SK-N-SH (cell line): ENCODE data around the gene MAD2L2. TPM values are rescaled to one million over a fixed set of nuclear protein-coding genes. Genes with fewer than 3 reads are reported as not detected.

ENCODE experiments used
- CTCF ChIA-PET: fragments of 300-600, 350-600 bp; formaldehyde crosslinking; extraction: SDS; loops from one replicate; lab custom pipeline; 2021; lab: Yijun Ruan, JAX
- POLR2A ChIA-PET: fragments of 350-600 bp; sonication (Branson Sonifier 250); formaldehyde crosslinking; extraction: SDS; loops from one replicate; lab custom pipeline; 2020; ENCODE audit warnings: antibody characterized with exemption, inconsistent platforms; lab: Yijun Ruan, JAX
- DNase-seq: peaks from one replicate; pipeline ENCODE4 v3.0.0; 2012
- H2AFZ ChIP-seq: fragments of 200-600 bp; sonication (generic); 2 replicates; pipeline ENCODE4 v1.8.1; 2016; ENCODE audit warnings: antibody characterized with exemption, mild to moderate bottlenecking, low read depth
- H3F3A ChIP-seq: fragments of 200-600 bp; sonication (generic); replicated peaks from 2 replicates; pipeline ENCODE3; 2016; ENCODE audit warnings: antibody characterized with exemption, mild to moderate bottlenecking; ENCODE audit not compliant: insufficient read depth
- H3K27ac ChIP-seq, 2 experiments: fragments of 200-500 bp in 1 of 2; fragments of 200-600 bp in 1 of 2; sonication (Bioruptor generic) in 1 of 2; sonication (generic), shearing (Covaris generic) in 1 of 2; 2 replicates each; pipeline versions ENCODE4 v1.5.1 to v1.6.1; 2014 to 2016; ENCODE audit warnings: low read depth in 2 of 2, inconsistent platforms in 1 of 2, low read length in 1 of 2, mild to moderate bottlenecking in 1 of 2, mixed read lengths in 1 of 2
- H3K27me3 ChIP-seq: fragments of 200-600 bp; sonication (generic), shearing (Covaris generic); 2 replicates; pipeline ENCODE4 v1.6.1; 2016; ENCODE audit warnings: mixed run types; ENCODE audit not compliant: insufficient read depth
- H3K36me3 ChIP-seq, 2 experiments: fragments of 200-500 bp in 1 of 2; fragments of 200-600 bp in 1 of 2; sonication (Bioruptor generic) in 1 of 2; sonication (generic) in 1 of 2; replicated peaks in 1 of 2; 2 replicates each; pipeline versions ENCODE3 to v1.5.1; 2014 to 2016; ENCODE audit warnings: low read length in 1 of 2, mild to moderate bottlenecking in 1 of 2; ENCODE audit not compliant: insufficient read depth in 2 of 2, control insufficient read depth in 1 of 2
- H3K4me1 ChIP-seq, 2 experiments: fragments of 200-500 bp in 1 of 2; fragments of 200-600 bp in 1 of 2; sonication (Bioruptor generic) in 1 of 2; sonication (generic), shearing (Covaris generic) in 1 of 2; 2 replicates each; pipeline versions ENCODE4 v1.5.1 to v1.6.1; 2014 to 2016; ENCODE audit warnings: low read depth in 1 of 2, low read length in 1 of 2, mixed run types in 1 of 2; ENCODE audit not compliant: insufficient read depth in 2 of 2, control insufficient read depth in 1 of 2
- H3K4me2 ChIP-seq: fragments of 200-600 bp; sonication (generic), shearing (Covaris generic); 2 replicates; pipeline ENCODE4 v1.6.1; 2017; ENCODE audit warnings: mixed run types
- H3K4me3 ChIP-seq, 2 experiments: fragments of 200-500 bp in 1 of 2; fragments of 200-600 bp in 1 of 2; sonication (Bioruptor generic) in 1 of 2; sonication (generic), shearing (Covaris generic) in 1 of 2; 2 replicates each; pipeline versions ENCODE4 v1.5.1 to v1.8.1; 2014 to 2016; ENCODE audit warnings: low read depth in 2 of 2, inconsistent platforms in 1 of 2, low read length in 1 of 2, mild to moderate bottlenecking in 1 of 2, mixed read lengths in 1 of 2, moderate library complexity in 1 of 2
- H3K79me2 ChIP-seq: fragments of 200-600 bp; sonication (generic); 2 replicates; pipeline ENCODE4 v1.8.1; 2017; ENCODE audit warnings: mild to moderate bottlenecking; ENCODE audit not compliant: insufficient read depth
- H3K9ac ChIP-seq: fragments of 200-600 bp; sonication (generic); 2 replicates; pipeline ENCODE4 v1.6.1; 2017; ENCODE audit warnings: mixed run types
- H3K9me2 ChIP-seq: fragments of 200-600 bp; sonication (generic); 2 replicates; pipeline ENCODE4 v1.6.1; 2017; ENCODE audit warnings: mixed run types
- H3K9me3 ChIP-seq: fragments of 200-600 bp; sonication (generic); 2 replicates; pipeline ENCODE4 v1.6.1; 2017; ENCODE audit warnings: mixed run types, mild to moderate bottlenecking, moderate library complexity
- H4K20me1 ChIP-seq: fragments of 200-600 bp; sonication (generic); 2 replicates; pipeline ENCODE4 v1.6.1; 2017; ENCODE audit warnings: mild to moderate bottlenecking, mixed run types; ENCODE audit not compliant: insufficient read depth
- EP300 ChIP-seq, 2 experiments: IDR thresholded peaks; 2 replicates each; pipeline versions ENCODE4 v1.4.0 to v1.6.1; 2012; ENCODE audit warnings: borderline replicate concordance in 1 of 2, low read depth in 1 of 2, low read length in 1 of 2
- FOXJ3 ChIP-seq: sonication (generic); formaldehyde crosslinking; IDR thresholded peaks from 2 replicates; pipeline ENCODE4 v1.5.1; 2020; ENCODE audit warnings: mild to moderate bottlenecking, missing genetic modification reagents
- FOXM1 ChIP-seq: IDR thresholded peaks from 2 replicates; pipeline ENCODE4 v1.4.0; 2012; ENCODE audit warnings: low read depth, mild to moderate bottlenecking
- GABPA ChIP-seq: IDR thresholded peaks from 2 replicates; pipeline ENCODE4 v1.4.0; 2012; ENCODE audit warnings: low read depth, mild to moderate bottlenecking
- JUND ChIP-seq: IDR thresholded peaks from 2 replicates; pipeline ENCODE4 v1.4.0; 2012
- NRF1 ChIP-seq: IDR thresholded peaks from 2 replicates; pipeline ENCODE4 v1.6.1; 2012; ENCODE audit warnings: low read depth, mild to moderate bottlenecking, low read length
- POLR2AphosphoS5 ChIP-seq: IDR thresholded peaks from 2 replicates; pipeline ENCODE4 v1.6.1; 2012; ENCODE audit warnings: low read depth, low read length
- REST ChIP-seq: IDR thresholded peaks from 2 replicates; pipeline ENCODE4 v1.6.1; 2012; ENCODE audit warnings: mild to moderate bottlenecking, low read depth, low read length, moderate library complexity
- RFX5 ChIP-seq: IDR thresholded peaks from 2 replicates; pipeline ENCODE4 v1.6.1; 2012; ENCODE audit warnings: mild to moderate bottlenecking, improper control_type of control experiment, low read length
- SMC3 ChIP-seq: IDR thresholded peaks from 2 replicates; pipeline ENCODE4 v1.6.1; 2012; ENCODE audit warnings: low read depth, low read length, improper control_type of control experiment
- TAF1 ChIP-seq: IDR thresholded peaks from 2 replicates; pipeline ENCODE4 v1.6.1; 2012; ENCODE audit warnings: low read depth, mild to moderate bottlenecking, low read length, moderate library complexity, borderline replicate concordance
- TCF12 ChIP-seq: IDR thresholded peaks from 2 replicates; pipeline ENCODE4 v1.4.0; 2012
- TEAD4 ChIP-seq: IDR thresholded peaks from 2 replicates; pipeline ENCODE4 v1.4.0; 2012; ENCODE audit warnings: mild to moderate bottlenecking, borderline replicate concordance; ENCODE audit not compliant: insufficient read depth
- USF1 ChIP-seq: IDR thresholded peaks from 2 replicates; pipeline ENCODE4 v1.4.0; 2012; ENCODE audit warnings: low read depth, borderline replicate concordance
- WGBS: methylation state at CpG from one replicate; pipeline ENCODE4 v1.1.6; 2017; ENCODE audit warnings: low lambda C conversion rate; 5-methylcytosine and 5-hydroxymethylcytosine counted together
- polyA plus RNA-seq, 3 experiments: library from polyadenylated mRNA; depleted of rRNA; stranded (reverse); fragments of >200 nt; gene quantifications; 2 replicates each; pipeline ENCODE4 v1.2.3, GENCODE V29; 2012
- TF ChIP-seq, protein P1 (sequence below): IDR thresholded peaks from 2 replicates; pipeline ENCODE4; 2012
- TF ChIP-seq, protein P2 (sequence below): fragments of 200-600 bp; sonication (generic); IDR thresholded peaks from 2 replicates; pipeline ENCODE4 v1.6.1; 2017; ENCODE audit warnings: antibody characterized with exemption, mild to moderate bottlenecking, moderate library complexity

Gene MAD2L2
- polyA plus RNA-seq, 1 of the 3 experiments (the other 2 are of a cell fraction), result 94.0 TPM

DNA sequence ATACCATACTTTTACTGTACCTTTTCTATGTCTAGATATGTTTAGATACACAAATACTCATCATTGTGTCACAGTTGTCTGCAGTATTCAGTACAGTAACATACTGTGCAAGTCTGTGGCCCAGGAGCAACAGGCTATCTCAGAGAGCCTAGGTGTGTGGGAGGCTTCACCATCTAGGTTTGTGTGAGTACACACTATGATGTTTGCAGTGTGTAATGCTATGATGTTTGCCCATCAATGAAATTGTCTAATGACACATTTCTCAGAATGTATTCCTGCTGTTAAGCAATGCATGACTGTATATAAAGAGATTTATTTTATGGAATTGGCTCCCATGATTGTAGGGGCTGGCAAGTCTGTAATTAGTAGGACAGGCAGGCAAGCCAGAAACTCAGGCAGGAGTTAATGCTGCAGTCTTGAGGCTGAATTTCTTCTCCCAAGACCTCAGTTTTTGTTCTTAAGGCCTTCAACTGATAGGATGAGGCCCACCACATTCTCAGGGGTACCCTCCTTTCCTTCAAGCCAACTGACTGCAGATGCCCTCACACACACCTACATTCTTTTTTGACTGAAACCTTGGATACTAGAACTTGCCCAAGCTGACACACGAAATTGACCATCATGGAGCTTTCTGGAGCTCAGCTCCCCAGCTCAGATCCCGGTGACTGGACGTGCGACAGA is 47.3 kb upstream of the MAD2L2 start (continued):
- TF ChIP-seq JUND, result no peak
- no peak for TF ChIP-seq NRF1
- no peak for TF ChIP-seq USF1

- H2AFZ ChIP-seq, result no peak overlapping the region
- H3K36me3 ChIP-seq, result no peaks in the 10 kb centered on the region
- WGBS, result 85% methylated on average over 4 of the region's 4 CpGs
- no peaks in the 10 kb centered on the region for H3F3A ChIP-seq
- H3K27me3 ChIP-seq, result no peaks in the 10 kb centered on the region
- H3K9me3 ChIP-seq, result no peaks in the 10 kb centered on the region
- no peak overlapping the region for H3K4me3 ChIP-seq
- DNase-seq, result no peak
- H3K27ac ChIP-seq, result no peak overlapping the region
- H3K4me1 ChIP-seq, result no peaks in the 10 kb centered on the region
- POLR2A ChIA-PET, result interaction anchor here (0.6 kb wide), 1 partner anchor 531 kb away, joined by 3 read pairs; no protein-coding TSS in a partner anchor
- no peaks in the 10 kb centered on the region for H4K20me1 ChIP-seq
- no peaks in the 10 kb centered on the region for H3K79me2 ChIP-seq
- H3K9ac ChIP-seq, result no peak overlapping the region
- TF ChIP-seq RFX5 (no peak), TEAD4 (no peak), REST (no peak), TAF1 (no peak), FOXJ3 (CRISPR knock-in tag) (no peak), GABPA (no peak), SMC3 (no peak)
- no peak overlapping the region for H3K4me2 ChIP-seq
- CTCF ChIA-PET, result interaction anchor here (0.8 to 4.0 kb wide), 4 partner anchors 17 to 77 kb away, joined by 3 to 18 read pairs (median 4); partner anchors contain the start of gene FBXO6
- H3K9me2 ChIP-seq, result no peaks in the 10 kb centered on the region
Observed at GRCh38 chr1:11727119-11727518, 46.2 kb upstream of the MAD2L2 start.

- Histone ChIP-seq H3K4me1 (no peaks in the 10 kb centered on the region), H2AFZ (no peak overlapping the region), H3K4me2 (no peak overlapping the region), H3K27me3 (no peaks in the 10 kb centered on the region), H3K4me3 (no peak overlapping the region), H3K9me2 (no peaks in the 10 kb centered on the region), H3K9me3 (no peaks in the 10 kb centered on the region), H3F3A (no peaks in the 10 kb centered on the region), H3K27ac (no peak overlapping the region), H3K36me3 (no peaks in the 10 kb centered on the region), H3K79me2 (no peaks in the 10 kb centered on the region), H4K20me1 (no peaks in the 10 kb centered on the region), H3K9ac (no peak overlapping the region)
- POLR2A ChIA-PET, result no interaction called here
- DNase-seq, result no peak
- CTCF ChIA-PET, result interaction anchor here (0.6 to 8.6 kb wide), 6 partner anchors 10 to 408 kb away, joined by 3 to 205 read pairs (median 4); partner anchors contain the start of gene FBXO6
- 43% methylated on average over 5 of the region's 5 CpGs for WGBS
- no peak for TF ChIP-seq FOXM1
- TF ChIP-seq, protein P1, sequence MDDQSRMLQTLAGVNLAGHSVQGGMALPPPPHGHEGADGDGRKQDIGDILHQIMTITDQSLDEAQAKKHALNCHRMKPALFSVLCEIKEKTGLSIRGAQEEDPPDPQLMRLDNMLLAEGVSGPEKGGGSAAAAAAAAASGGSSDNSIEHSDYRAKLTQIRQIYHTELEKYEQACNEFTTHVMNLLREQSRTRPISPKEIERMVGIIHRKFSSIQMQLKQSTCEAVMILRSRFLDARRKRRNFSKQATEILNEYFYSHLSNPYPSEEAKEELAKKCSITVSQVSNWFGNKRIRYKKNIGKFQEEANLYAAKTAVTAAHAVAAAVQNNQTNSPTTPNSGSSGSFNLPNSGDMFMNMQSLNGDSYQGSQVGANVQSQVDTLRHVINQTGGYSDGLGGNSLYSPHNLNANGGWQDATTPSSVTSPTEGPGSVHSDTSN, result no peak
- no peak for TF ChIP-seq NRF1
- TF ChIP-seq USF1, result no peak
- TF ChIP-seq, protein P2, sequence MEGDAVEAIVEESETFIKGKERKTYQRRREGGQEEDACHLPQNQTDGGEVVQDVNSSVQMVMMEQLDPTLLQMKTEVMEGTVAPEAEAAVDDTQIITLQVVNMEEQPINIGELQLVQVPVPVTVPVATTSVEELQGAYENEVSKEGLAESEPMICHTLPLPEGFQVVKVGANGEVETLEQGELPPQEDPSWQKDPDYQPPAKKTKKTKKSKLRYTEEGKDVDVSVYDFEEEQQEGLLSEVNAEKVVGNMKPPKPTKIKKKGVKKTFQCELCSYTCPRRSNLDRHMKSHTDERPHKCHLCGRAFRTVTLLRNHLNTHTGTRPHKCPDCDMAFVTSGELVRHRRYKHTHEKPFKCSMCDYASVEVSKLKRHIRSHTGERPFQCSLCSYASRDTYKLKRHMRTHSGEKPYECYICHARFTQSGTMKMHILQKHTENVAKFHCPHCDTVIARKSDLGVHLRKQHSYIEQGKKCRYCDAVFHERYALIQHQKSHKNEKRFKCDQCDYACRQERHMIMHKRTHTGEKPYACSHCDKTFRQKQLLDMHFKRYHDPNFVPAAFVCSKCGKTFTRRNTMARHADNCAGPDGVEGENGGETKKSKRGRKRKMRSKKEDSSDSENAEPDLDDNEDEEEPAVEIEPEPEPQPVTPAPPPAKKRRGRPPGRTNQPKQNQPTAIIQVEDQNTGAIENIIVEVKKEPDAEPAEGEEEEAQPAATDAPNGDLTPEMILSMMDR, result no peak
- no peak for TF ChIP-seq POLR2AphosphoS5
- no peak for TF ChIP-seq TCF12
- TF ChIP-seq EP300 (IDR thresholded peaks at IDR 0.05; ENCODE audit: borderline replicate concordance in 1 of 2, low read depth in 1 of 2, low read length in 1 of 2), result no peak
Observed at GRCh38 chr1:11725616-11726015, 44.7 kb upstream of the MAD2L2 start.
